K562 (cell line): ENCODE measurements around the gene ERGIC3. TPM values are rescaled to one million over a fixed set of nuclear protein-coding genes. Genes with fewer than 3 reads are reported as not detected.

Source experiments
- FOXJ2 ChIP-seq: fragments of 200-800 bp; sonication (Bioruptor generic); IDR thresholded peaks from 2 replicates; pipeline ENCODE4 v1.6.1; 2016; ENCODE audit warnings: missing genetic modification characterization, missing compliant biosample characterization
- HDAC8 ChIP-seq: fragments of 450-650 bp; IDR thresholded peaks from 2 replicates; pipeline ENCODE4 v1.6.1; 2016; ENCODE audit warnings: mild to moderate bottlenecking, missing genetic modification characterization, moderate library complexity, missing compliant biosample characterization
- POLR2AphosphoS2 ChIP-seq: IDR thresholded peaks from 2 replicates; pipeline ENCODE4 v1.6.1; 2012; ENCODE audit warnings: low read length, improper control_type of control experiment
- POLR2B ChIP-seq: fragments of 450-650 bp; IDR thresholded peaks from 2 replicates; pipeline ENCODE4 v1.6.1; 2018; ENCODE audit warnings: low read depth; ENCODE audit not compliant: partially characterized antibody
- SRSF1 ChIP-seq: fragments of 200-400 bp; formaldehyde crosslinking; IDR thresholded peaks from 2 replicates; pipeline ENCODE4 v1.6.1; 2017; ENCODE audit warnings: mild to moderate bottlenecking, low read depth, low read length, moderate library complexity
- ZNF347 ChIP-seq: fragments of 450-650 bp; formaldehyde crosslinking; IDR thresholded peaks from 2 replicates; pipeline ENCODE4 v1.4.0; 2020; ENCODE audit warnings: low read depth, mild to moderate bottlenecking, moderate library complexity
- ZNF668 ChIP-seq: fragments of 250-450 bp; sonication (Bioruptor Pico); IDR thresholded peaks from 2 replicates; pipeline ENCODE4 v1.8.0; 2022; ENCODE audit warnings: mild to moderate bottlenecking, inconsistent platforms
- ZNF695 ChIP-seq: fragments of 450-650 bp; formaldehyde crosslinking; IDR thresholded peaks from 2 replicates; pipeline ENCODE4 v1.4.0; 2020; ENCODE audit warnings: mild to moderate bottlenecking, moderate library complexity
- ZNF696 ChIP-seq: fragments of 250-450 bp; sonication (Bioruptor Pico); conservative IDR thresholded peaks from 2 replicates; pipeline ENCODE4 v1.4.0; 2020; ENCODE audit warnings: mild to moderate bottlenecking, moderate library complexity
- polyA plus RNA-seq, 8 experiments: library from polyadenylated mRNA; depleted of rRNA in 4 of 8; stranded (reverse) in 5 of 8; unstranded in 3 of 8; fragments of >200 nt; fragmentation: Nextera tagmentation in 2 of 8; fragmentation: Illumina TruSeq in 1 of 8; extraction: Ambion mirVana in 2 of 8; extraction: Trizol in 1 of 8; gene quantifications; 2 replicates each; pipeline versions ENCODE4 v1.2.1 to v1.2.3, GENCODE V29; 2011 to 2014; ENCODE audit warnings: inconsistent platforms in 1 of 8, missing spikeins in 1 of 8
- total RNA-seq, 7 experiments: library from RNA; depleted of rRNA in 6 of 7; stranded (reverse); fragments of >200 nt in 6 of 7; fragmentation: Illumina TruSeq in 2 of 7; extraction: Trizol in 2 of 7; gene quantifications; 2 replicates each; pipeline versions ENCODE4 v1.2.1 to v1.2.3, GENCODE V29; 2011 to 2021; ENCODE audit warnings: low replicate concordance in 1 of 7
- TF ChIP-seq, protein P1 (sequence below): IDR thresholded peaks from 2 replicates; pipeline ENCODE4 v1.6.1; 2014; ENCODE audit warnings: antibody characterized with exemption
- TF ChIP-seq, protein P2 (sequence below): sonication (generic); formaldehyde crosslinking; IDR thresholded peaks from 2 replicates; pipeline ENCODE4 v1.8.0; 2022; ENCODE audit warnings: mild to moderate bottlenecking, missing genetic modification reagents, borderline replicate concordance
- TF ChIP-seq, protein P3 (sequence below): fragments of 250-450 bp; sonication (Bioruptor Pico); IDR thresholded peaks from 2 replicates; pipeline ENCODE4 v1.5.0; 2020; ENCODE audit warnings: mild to moderate bottlenecking, borderline replicate concordance
- TF ChIP-seq, protein P4 (sequence below), 2 experiments: IDR thresholded peaks; 2 replicates each; pipeline ENCODE4 v1.6.1; 2011; ENCODE audit warnings: borderline replicate concordance in 1 of 2, control low read depth in 1 of 2, low read depth in 1 of 2, low read length in 1 of 2, mild to moderate bottlenecking in 1 of 2, mixed read lengths in 1 of 2, moderate library complexity in 1 of 2; ENCODE audit not compliant: insufficient read depth in 1 of 2, insufficient read length in 1 of 2, poor library complexity in 1 of 2, severe bottlenecking in 1 of 2; ENCODE audit errors: extremely low read depth in 1 of 2
- TF ChIP-seq, protein P5 (sequence below): sonication (generic); formaldehyde crosslinking; IDR thresholded peaks from 2 replicates; pipeline ENCODE4 v1.8.0; 2022; ENCODE audit warnings: mild to moderate bottlenecking, missing genetic modification reagents

The ERGIC3 gene
- total and polyA plus RNA-seq, 9 of the 15 experiments (the other 6 are each of a cell fraction or from before 2014, with no cell fraction given), result 121 to 278 (median 184) TPM

DNA sequence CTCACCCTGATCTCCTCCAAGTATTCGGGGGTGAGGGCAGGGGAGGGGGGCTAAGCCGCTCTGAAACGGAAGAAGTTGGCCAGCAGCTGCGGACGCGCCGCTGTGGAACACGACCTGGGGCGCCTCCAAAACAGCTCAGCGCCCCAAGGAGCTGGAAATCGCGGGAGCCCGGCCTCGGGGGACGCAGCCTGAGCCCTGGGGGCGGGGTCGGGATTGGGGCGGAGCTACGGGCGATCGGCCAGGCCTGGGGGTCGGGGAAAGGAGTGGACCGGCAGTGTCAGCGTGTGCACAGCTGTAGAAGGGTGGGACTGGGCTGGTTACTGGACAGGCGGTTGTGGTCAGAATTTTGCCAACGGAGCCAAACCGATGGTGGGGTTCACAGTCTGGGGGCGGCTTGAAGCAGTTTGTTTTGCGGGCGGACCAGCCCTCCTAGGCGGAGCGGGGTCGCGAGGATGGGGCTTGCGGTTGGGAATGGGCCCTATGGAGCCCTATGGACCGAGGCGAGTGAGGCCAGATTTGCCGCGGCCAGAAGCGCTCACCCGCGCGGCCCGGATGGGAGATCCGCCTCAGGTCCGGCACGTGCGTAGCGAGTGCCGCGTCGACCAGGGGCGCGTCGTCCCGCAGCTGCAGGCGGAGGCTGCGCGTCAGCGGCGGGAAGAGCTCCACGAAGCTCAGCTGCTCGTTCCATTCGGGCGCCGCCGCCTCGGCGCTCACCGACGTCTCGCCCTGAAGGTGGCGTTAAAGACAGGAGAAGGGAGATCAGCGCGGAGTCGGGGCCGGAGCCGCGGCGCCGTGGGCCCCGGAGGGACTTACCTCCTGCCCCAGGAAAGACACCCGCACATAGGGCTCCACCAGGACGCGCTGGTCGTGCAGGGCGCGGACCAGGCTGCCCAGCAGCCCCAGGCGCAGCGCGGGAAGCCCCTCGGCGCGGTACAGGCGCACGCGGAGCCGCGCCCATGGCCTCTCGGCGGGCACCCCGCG lies 59.4 kb downstream of the ERGIC3 start (continued):
- TF ChIP-seq POLR2AphosphoS2 (no peak), POLR2B (no peak), HDAC8 (tag) (no peak), ZNF696 (no peak), SRSF1 (no peak), ZNF668 (CRISPR knock-in tag) (no peak), ZNF695 (CRISPR knock-in tag) (no peak), FOXJ2 (tag) (no peak), ZNF347 (CRISPR knock-in tag) (no peak)
- TF ChIP-seq, protein P1, sequence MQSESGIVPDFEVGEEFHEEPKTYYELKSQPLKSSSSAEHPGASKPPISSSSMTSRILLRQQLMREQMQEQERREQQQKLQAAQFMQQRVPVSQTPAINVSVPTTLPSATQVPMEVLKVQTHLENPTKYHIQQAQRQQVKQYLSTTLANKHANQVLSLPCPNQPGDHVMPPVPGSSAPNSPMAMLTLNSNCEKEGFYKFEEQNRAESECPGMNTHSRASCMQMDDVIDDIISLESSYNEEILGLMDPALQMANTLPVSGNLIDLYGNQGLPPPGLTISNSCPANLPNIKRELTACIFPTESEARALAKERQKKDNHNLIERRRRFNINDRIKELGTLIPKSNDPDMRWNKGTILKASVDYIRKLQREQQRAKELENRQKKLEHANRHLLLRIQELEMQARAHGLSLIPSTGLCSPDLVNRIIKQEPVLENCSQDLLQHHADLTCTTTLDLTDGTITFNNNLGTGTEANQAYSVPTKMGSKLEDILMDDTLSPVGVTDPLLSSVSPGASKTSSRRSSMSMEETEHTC, result no peak
- TF ChIP-seq, protein P2, sequence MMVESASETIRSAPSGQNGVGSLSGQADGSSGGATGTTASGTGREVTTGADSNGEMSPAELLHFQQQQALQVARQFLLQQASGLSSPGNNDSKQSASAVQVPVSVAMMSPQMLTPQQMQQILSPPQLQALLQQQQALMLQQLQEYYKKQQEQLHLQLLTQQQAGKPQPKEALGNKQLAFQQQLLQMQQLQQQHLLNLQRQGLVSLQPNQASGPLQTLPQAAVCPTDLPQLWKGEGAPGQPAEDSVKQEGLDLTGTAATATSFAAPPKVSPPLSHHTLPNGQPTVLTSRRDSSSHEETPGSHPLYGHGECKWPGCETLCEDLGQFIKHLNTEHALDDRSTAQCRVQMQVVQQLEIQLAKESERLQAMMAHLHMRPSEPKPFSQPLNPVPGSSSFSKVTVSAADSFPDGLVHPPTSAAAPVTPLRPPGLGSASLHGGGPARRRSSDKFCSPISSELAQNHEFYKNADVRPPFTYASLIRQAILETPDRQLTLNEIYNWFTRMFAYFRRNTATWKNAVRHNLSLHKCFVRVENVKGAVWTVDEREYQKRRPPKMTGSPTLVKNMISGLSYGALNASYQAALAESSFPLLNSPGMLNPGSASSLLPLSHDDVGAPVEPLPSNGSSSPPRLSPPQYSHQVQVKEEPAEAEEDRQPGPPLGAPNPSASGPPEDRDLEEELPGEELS, result peak; percentile 97; the same call in 1 of the 2 replicates
- TF ChIP-seq, protein P3, sequence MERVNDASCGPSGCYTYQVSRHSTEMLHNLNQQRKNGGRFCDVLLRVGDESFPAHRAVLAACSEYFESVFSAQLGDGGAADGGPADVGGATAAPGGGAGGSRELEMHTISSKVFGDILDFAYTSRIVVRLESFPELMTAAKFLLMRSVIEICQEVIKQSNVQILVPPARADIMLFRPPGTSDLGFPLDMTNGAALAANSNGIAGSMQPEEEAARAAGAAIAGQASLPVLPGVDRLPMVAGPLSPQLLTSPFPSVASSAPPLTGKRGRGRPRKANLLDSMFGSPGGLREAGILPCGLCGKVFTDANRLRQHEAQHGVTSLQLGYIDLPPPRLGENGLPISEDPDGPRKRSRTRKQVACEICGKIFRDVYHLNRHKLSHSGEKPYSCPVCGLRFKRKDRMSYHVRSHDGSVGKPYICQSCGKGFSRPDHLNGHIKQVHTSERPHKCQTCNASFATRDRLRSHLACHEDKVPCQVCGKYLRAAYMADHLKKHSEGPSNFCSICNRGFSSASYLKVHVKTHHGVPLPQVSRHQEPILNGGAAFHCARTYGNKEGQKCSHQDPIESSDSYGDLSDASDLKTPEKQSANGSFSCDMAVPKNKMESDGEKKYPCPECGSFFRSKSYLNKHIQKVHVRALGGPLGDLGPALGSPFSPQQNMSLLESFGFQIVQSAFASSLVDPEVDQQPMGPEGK (CRISPR knock-in tag), result no peak
- TF ChIP-seq, protein P4, sequence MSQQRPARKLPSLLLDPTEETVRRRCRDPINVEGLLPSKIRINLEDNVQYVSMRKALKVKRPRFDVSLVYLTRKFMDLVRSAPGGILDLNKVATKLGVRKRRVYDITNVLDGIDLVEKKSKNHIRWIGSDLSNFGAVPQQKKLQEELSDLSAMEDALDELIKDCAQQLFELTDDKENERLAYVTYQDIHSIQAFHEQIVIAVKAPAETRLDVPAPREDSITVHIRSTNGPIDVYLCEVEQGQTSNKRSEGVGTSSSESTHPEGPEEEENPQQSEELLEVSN (IDR thresholded peaks at IDR 0.05; ENCODE audit: borderline replicate concordance in 1 of 2, extremely low read depth in 1 of 2, insufficient read depth in 1 of 2, insufficient read length in 1 of 2, low read depth in 1 of 2, low read length in 1 of 2, poor library complexity in 1 of 2, severe bottlenecking in 1 of 2), result peak; percentile 99 to 100
- TF ChIP-seq, protein P5, sequence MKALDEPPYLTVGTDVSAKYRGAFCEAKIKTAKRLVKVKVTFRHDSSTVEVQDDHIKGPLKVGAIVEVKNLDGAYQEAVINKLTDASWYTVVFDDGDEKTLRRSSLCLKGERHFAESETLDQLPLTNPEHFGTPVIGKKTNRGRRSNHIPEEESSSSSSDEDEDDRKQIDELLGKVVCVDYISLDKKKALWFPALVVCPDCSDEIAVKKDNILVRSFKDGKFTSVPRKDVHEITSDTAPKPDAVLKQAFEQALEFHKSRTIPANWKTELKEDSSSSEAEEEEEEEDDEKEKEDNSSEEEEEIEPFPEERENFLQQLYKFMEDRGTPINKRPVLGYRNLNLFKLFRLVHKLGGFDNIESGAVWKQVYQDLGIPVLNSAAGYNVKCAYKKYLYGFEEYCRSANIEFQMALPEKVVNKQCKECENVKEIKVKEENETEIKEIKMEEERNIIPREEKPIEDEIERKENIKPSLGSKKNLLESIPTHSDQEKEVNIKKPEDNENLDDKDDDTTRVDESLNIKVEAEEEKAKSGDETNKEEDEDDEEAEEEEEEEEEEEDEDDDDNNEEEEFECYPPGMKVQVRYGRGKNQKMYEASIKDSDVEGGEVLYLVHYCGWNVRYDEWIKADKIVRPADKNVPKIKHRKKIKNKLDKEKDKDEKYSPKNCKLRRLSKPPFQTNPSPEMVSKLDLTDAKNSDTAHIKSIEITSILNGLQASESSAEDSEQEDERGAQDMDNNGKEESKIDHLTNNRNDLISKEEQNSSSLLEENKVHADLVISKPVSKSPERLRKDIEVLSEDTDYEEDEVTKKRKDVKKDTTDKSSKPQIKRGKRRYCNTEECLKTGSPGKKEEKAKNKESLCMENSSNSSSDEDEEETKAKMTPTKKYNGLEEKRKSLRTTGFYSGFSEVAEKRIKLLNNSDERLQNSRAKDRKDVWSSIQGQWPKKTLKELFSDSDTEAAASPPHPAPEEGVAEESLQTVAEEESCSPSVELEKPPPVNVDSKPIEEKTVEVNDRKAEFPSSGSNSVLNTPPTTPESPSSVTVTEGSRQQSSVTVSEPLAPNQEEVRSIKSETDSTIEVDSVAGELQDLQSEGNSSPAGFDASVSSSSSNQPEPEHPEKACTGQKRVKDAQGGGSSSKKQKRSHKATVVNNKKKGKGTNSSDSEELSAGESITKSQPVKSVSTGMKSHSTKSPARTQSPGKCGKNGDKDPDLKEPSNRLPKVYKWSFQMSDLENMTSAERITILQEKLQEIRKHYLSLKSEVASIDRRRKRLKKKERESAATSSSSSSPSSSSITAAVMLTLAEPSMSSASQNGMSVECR (CRISPR knock-in tag), result peak; percentile 72
